Left ventricle myocardium inferior (tissue), 1 donor: ENCODE measurements around the gene EIF3D. TPM values are rescaled to one million over a fixed set of nuclear protein-coding genes. Genes with fewer than 3 reads are reported as not detected.

ENCODE experiments used
- DNase-seq: peaks from one replicate; pipeline ENCODE4 v3.0.0-alpha.2; 2020
- H3K27ac ChIP-seq: fragments of 200-600 bp; replicated peaks from 2 replicates; pipeline ENCODE4 v1.8.0; 2021
- H3K27me3 ChIP-seq: fragments of 200-600 bp; 2 replicates; pipeline ENCODE4 v1.8.0; 2021; ENCODE audit warnings: low read depth
- H3K36me3 ChIP-seq: fragments of 200-600 bp; 2 replicates; pipeline ENCODE4 v1.8.0; 2021
- H3K4me1 ChIP-seq: fragments of 200-600 bp; 2 replicates; pipeline ENCODE4 v1.8.0; 2021
- H3K4me3 ChIP-seq: fragments of 200-600 bp; 2 replicates; pipeline ENCODE4 v1.8.0; 2021; ENCODE audit warnings: mild to moderate bottlenecking, moderate library complexity
- H3K9me3 ChIP-seq: fragments of 200-600 bp; replicated peaks from 2 replicates; pipeline ENCODE4 v1.8.0; 2021
- CTCF ChIP-seq: fragments of 200-600 bp; IDR thresholded peaks from 2 replicates; pipeline ENCODE4 v1.8.0; 2021; ENCODE audit warnings: antibody characterized with exemption, mild to moderate bottlenecking, borderline replicate concordance
- intact Hi-C: fragments of 100-400 bp; cut with micrococcal nuclease; formaldehyde crosslinking; loops from one replicate; pipeline ENCODE4 v1.11.0; 2022
- total RNA-seq: library from RNA; stranded (reverse); fragmentation: NEBNext Ultra II Directional; extraction: Animal tissue kit (Norgen Biotek cat#: 25700); gene quantifications from one replicate; pipeline ENCODE4 v1.2.1, GENCODE V29; 2021
- donor health status: DM: no; HTN: yes; CAD: no; lungs with severe emphysema.

The EIF3D gene
- total RNA-seq, 1 donor from 2014 or later = 75.4 TPM

DNA sequence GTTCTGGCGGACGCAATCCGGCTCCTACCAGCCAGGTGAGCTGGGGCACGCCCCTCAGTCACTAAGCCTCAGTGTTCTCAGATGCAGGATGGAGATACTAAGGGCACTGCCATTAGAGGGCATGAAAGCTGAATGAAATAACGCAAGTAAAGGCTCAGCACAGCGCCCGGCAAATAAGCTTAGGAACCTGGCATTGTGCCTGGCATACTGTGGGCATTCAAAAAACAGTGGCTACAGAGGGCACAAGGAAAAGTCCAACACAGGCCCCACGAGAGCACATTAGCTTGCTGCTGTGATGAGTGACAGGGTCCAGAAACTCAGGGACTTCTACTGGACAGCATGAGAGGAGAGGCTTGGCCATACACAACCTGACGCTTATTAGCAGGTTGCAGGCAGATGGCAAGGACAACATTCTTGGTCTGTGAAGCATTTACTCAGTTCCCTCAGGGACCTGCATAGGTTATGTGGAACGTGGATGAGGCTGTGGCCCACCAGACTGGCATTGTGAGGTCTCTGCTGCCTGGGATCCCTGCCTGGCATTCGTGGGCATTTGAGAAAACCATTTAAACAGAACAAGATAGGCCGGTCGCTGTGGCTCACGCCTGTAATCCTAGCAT, 59.8 kb downstream of the EIF3D start:
- no peak for DNase-seq
- intact Hi-C loops = loop anchor here (5.0 kb wide), 1 partner anchor 147 kb away; no protein-coding TSS in a partner anchor

DNA sequence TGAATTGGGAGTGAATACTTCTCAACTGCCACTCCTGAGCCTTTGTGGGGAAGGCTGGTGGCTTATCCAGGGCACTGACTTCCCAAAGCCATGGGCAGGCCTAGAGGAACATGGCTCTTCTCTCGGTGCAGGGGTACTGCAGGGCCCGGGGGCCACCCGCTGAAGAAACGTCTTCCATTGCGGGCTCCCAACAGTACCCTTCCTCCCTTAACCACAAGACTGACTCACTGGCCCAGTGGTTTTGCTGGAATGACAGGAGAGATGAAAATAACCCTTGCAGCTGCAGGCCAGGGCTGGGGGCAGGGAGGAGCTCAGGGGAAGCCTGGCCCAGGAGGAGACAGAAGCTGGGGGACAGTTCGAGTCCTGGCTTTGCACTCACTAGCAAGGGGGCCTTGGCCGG, 61.0 kb downstream of the EIF3D start:
- Histone ChIP-seq H3K27me3 (no peaks in the 10 kb centered on the region), H3K27ac (peak overlapping the region; percentile 92), H3K4me1 (peaks cover 78% of the 10 kb centered on the region), H3K36me3 (peaks cover 23% of the 10 kb centered on the region), H3K4me3 (no peak overlapping the region), H3K9me3 (no peaks in the 10 kb centered on the region)
- peak; percentile 48 for DNase-seq
- intact Hi-C loops = loop anchor here (5.0 kb wide), 1 partner anchor 146 kb away; no protein-coding TSS in a partner anchor
- TF ChIP-seq CTCF = no peak

More for the DNA sequence above, 59.8 kb downstream of the EIF3D start:
- peaks cover 36% of the 10 kb centered on the region for H3K36me3 ChIP-seq
- H3K4me1 ChIP-seq = peaks cover 73% of the 10 kb centered on the region
- no peak for TF ChIP-seq CTCF
- no peak overlapping the region for H3K4me3 ChIP-seq
- no peaks in the 10 kb centered on the region for H3K9me3 ChIP-seq
- peak overlapping the region; percentile 92 for H3K27ac ChIP-seq
- H3K27me3 ChIP-seq = no peaks in the 10 kb centered on the region

- H3K9me3 ChIP-seq = no peaks in the 10 kb centered on the region
- intact Hi-C loops = loop anchor here (5.0 kb wide), 1 partner anchor 145 kb away; no protein-coding TSS in a partner anchor
- H3K36me3 ChIP-seq = peaks cover 16% of the 10 kb centered on the region
- peak; percentile 77 for DNase-seq
- H3K4me3 ChIP-seq = no peak overlapping the region
- H3K4me1 ChIP-seq = peaks cover 85% of the 10 kb centered on the region
- no peaks in the 10 kb centered on the region for H3K27me3 ChIP-seq
- peak overlapping the region; percentile 92 for H3K27ac ChIP-seq
- no peak for TF ChIP-seq CTCF
Observed at GRCh38 chr22:36467042-36467810, 61.7 kb downstream of the EIF3D start.

DNA sequence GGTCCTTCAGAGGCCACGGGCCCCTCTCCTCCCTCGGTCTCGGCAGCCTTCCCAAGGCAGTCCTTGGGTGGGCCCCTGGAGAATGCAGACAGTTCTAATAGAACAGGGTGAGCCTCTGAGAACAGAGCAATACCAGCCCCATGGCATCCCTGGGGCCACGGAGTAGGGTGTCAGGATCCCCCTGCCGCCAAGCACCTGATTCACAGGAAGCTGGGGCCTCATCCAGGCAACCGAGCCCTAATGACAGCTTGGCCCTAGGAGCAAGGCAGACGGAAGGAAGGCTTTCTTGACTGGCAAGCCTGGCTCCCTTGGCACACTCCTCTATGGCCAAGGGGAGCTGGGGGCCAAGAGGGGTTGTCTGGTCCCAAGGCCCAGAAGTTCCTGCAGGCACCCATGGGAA, 62.7 kb downstream of the EIF3D start:
- no peak overlapping the region for H3K4me3 ChIP-seq
- no peak for DNase-seq
- intact Hi-C loops = loop anchor here (5.0 kb wide), 1 partner anchor 144 kb away; no protein-coding TSS in a partner anchor

More for the DNA sequence above, 62.7 kb downstream of the EIF3D start:
- Histone ChIP-seq H3K27ac (peak overlapping the region; percentile 92), H3K4me1 (peaks cover 95% of the 10 kb centered on the region), H3K36me3 (peaks cover 7% of the 10 kb centered on the region), H3K9me3 (no peaks in the 10 kb centered on the region), H3K27me3 (no peaks in the 10 kb centered on the region)
- no peak for TF ChIP-seq CTCF
